Gastroesophageal sphincter (tissue), 3 donors: ENCODE measurements around the gene NDUFS6.

ENCODE experiments used
- CTCF ChIP-seq, 4 experiments: fragments of 200-600 bp in 2 of 4; fragments of 450-650 bp in 2 of 4; sonication (generic) in 1 of 4; IDR thresholded peaks; one replicate each; pipeline ENCODE4 v1.5.1; 2017 to 2019; ENCODE audit warnings: antibody characterized with exemption in 4 of 4, mild to moderate bottlenecking in 2 of 4, moderate library complexity in 2 of 4
- EP300 ChIP-seq: sonication (generic); formaldehyde crosslinking; IDR thresholded peaks from one replicate; pipeline ENCODE4 v1.6.1; 2017; ENCODE audit warnings: antibody characterized with exemption, mild to moderate bottlenecking

- TF ChIP-seq EP300 (no peak), CTCF (IDR thresholded peaks at IDR 0.05) (no peak)
Measured at GRCh38 chr5:1834022-1834551, 32.9 kb downstream of the NDUFS6 start.
